Astrocyte (in vitro differentiated cells and primary cell): ENCODE measurements around the gene CELSR3.

Source experiments
- EZH2 ChIP-seq: IDR thresholded peaks from 2 replicates; pipeline ENCODE4 v1.6.1; 2012; ENCODE audit warnings: mild to moderate bottlenecking, low read length, inconsistent platforms; ENCODE audit not compliant: insufficient read depth
- TF ChIP-seq, protein P1 (sequence below): IDR thresholded peaks from 2 replicates; pipeline ENCODE4 v1.5.1; 2011; ENCODE audit warnings: low read depth, mild to moderate bottlenecking, inconsistent platforms, low read length, moderate library complexity; ENCODE audit not compliant: insufficient read depth

- TF ChIP-seq, protein P1, sequence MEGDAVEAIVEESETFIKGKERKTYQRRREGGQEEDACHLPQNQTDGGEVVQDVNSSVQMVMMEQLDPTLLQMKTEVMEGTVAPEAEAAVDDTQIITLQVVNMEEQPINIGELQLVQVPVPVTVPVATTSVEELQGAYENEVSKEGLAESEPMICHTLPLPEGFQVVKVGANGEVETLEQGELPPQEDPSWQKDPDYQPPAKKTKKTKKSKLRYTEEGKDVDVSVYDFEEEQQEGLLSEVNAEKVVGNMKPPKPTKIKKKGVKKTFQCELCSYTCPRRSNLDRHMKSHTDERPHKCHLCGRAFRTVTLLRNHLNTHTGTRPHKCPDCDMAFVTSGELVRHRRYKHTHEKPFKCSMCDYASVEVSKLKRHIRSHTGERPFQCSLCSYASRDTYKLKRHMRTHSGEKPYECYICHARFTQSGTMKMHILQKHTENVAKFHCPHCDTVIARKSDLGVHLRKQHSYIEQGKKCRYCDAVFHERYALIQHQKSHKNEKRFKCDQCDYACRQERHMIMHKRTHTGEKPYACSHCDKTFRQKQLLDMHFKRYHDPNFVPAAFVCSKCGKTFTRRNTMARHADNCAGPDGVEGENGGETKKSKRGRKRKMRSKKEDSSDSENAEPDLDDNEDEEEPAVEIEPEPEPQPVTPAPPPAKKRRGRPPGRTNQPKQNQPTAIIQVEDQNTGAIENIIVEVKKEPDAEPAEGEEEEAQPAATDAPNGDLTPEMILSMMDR = no peak
- TF ChIP-seq EZH2 = no peak
Measured at GRCh38 chr3:48648188-48648850, 14.4 kb downstream of the CELSR3 start.
